Measurements from ENCODE around the gene SLC25A22.

The SLC25A22 gene

DNA sequence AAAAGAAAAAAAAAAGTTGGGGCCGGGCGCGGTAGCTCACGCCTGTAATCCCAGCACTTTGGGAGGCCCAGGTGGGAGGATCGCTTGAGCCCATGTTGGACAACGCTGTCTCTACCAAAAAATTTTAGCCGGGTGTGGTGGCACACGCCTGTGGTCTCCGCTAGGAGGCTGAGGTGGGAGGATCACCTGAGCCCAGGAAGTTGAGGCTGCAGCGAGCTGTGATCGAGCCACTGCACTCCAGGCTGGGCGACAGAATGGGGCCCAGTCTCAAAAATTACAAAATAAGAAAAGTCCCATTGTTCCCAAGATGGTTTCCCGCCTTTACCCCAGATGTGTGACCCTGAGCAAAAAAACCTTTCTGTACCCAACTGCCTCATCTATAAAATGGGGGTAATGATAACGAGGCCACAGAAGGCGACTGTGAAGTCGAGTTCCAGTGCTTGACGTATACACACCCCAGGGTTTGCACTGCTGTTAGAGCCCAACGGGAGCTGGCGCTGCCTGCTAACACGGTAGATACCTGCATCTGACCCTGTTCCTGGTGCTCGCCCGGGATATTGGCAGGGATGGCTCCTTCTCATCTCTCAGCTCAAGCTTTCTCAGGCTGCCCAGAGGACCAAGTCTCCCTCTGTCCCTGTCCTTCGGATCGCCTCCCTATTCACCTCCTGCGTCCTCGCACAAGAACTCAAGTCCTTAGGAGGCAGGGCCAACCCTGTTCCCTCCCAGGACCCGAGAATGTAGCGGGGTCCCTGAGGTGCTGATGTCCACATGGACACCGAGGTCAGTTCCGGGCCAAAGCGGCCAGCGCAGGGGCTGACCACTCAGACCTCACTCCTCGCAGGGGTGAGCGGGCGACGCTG, 10.6 kb upstream of the SLC25A22 start:
- DNase-seq (ENCODE audit: insufficient read length, low spot score): no peak
- FAIRE-seq: peak; percentile 71

DNA sequence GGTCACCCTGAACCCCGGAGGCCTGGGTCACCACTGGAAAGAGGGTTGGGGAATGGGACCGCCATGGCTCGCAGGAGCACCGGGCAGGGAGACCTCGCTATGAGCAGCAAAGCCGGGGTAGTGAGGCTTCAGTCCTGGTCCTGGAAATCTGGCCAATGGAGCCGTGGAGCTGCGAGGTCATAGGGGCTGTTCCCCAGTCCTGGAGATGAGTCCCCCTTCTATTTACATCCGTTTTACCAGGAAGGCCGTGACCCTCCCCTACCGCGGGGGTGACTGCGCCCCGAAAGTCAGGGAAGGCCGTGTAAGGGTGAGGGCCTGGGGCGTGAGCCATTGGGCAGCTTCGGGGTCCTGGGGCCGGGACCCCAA, 6.5 kb upstream of the SLC25A22 start:
- DNase-seq (ENCODE audit: insufficient read length, low spot score) (no peak), FAIRE-seq (no peak)

DNA sequence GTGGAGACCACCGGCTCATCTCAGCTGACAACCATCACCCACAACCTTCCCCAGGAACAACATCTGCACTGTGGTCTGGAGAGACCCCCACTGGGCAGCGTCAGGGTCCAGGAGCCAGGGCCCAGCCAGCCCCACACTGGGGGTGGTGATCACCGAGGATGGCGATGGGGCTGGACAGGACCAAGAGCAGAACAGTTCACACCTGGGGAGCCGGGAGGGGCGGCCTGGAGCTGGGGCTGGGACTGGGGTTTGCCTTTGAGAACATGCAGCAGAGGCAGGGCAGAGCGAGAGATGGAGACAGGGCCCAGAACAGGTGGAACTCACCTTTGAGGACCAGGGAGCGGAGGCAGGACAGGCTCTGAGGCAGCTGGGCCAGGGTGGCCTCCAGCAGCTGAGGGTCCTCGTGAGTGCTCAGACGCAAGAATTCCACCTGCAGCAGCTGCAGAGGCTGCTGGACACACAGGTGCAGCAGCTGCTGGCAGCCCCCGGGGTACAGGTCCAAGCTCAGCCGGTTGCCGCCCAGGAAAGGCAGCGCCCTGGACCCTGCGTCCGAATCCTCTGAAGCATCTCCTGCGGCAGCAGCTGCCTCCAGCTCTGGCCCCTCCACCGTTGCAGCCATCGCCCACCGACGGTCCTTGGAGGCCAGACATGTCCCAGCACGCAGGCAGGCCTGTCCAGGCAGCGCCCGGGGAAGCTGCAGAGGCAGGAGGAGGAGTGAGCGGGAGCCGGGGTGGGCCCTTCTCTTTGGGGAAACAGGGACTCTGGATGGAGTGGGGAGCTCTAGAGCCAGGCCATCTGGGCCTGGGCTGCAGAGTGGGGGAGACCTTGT, 5.9 kb upstream of the SLC25A22 start:
- DNase-seq (ENCODE audit: insufficient read length, low spot score) (no peak), FAIRE-seq (no peak)

DNA sequence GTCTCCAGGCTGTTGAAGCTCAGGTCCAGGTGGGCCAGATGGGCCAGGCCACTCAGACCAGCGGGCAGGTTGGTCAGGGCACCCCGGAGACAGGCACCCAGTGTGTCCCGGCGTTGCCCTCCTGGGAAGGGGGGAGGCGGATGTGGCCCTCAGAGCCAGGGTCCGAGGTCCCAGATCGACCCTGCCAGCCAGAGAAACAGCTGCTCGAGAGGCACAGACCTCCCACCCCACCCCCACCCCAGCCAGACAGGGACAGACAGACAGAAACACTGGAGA, 5.3 kb upstream of the SLC25A22 start:
- no peak for FAIRE-seq
- DNase-seq (ENCODE audit: insufficient read length, low spot score): no peak

DNA sequence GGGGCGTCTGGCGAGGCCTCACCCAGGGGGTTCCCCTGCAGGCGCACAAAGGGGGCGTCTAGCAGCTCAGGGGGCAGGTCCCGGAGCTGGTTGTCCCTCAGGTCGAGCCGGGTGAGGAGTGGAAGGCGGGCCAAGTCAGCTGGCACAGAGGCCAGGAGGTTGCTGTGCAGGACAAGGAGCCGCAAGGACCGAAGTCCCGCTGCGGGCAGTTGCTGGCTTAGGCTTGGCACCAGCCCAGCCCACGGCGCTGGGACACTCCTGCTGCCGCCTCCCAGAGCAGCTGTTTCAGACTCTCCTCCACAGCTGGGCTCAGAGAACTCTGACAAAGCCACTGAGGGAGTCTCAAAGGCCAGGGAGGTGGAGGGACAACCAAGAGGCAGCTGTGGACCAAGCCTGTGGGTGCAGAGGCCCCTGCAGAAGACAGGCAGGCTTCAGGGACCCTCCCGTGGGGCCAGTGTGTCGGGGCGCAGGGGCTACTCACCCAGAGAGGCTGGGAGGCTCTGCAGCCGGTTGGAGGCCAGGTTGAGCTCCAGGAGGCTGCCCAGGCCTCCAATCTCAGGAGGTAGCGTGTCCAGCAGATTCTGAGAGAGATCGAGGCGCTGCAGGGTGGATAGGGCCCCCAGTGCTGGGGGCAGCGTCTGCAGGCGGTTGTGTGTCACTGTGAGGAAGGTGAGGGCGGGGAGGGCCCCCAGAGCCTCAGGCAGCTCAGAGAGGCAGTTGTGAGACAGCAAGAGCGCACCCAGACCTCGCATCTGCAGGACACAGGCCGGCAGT, 4.8 kb upstream of the SLC25A22 start:
- DNase-seq (ENCODE audit: insufficient read length, low spot score): no peak
- no peak for FAIRE-seq

DNA sequence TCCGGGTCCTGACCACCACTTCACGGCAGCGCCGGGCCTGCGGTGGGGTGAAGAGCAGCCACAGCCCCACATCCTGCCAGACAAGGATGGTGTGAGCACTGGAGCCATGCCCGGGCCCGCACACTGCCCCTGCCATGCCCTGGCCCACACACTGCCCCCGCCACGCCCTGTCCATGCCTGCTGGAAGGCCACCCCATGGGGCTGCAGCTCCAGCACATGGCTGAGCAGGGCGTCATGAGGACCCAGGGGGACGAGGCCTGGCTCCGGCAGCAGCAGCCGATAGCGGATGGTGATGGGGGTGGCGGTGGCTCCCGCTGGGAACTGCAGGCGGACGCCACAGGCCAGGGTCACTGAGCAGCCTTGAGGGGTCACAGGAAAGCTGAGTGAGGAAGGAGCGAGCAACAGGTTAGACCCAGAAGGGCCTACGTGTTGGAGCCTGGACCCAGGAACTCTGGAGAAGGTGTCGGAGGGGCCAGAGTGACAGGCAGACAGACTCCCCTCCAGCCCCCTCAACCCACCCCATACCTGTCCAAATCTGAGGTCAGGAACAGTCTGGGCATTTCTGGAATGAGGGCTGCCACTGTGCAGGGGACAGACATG, 4.0 kb upstream of the SLC25A22 start:
- DNase-seq (ENCODE audit: insufficient read length, low spot score) (no peak), FAIRE-seq (no peak)

DNA sequence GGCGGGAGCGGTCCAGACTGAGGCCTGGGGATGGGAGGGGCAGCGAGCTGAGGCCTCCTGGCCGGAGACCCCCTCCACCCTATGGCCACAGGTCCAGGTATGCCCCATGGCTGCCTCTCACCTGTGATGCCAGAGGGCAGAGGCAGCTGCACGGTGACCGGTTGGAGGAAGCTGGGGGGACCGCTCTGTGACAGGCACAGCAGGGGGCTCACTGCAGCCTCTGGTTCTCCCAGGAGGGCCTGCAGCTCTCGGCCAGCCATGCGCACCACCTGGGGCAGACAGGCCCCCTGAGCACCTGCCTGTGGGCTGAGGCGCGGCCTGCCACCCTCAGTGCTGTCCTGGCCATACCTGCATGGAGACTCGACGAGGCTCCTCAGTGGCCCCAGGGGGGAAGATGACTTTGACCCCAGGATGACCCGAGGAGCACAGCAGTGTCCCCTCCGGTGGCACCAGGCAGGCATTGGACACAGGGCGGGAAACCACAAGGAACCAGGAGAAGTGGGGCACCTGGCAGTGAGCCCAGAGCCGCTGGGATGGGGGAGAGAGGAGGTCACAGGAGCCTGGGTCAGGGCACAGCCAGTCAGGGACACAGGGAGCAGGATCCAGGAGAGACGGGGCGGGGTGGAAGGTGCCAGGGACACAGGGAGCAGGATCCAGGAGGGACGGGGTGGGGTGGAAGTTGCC, 3.2 kb upstream of the SLC25A22 start:
- FAIRE-seq (no peak), DNase-seq (ENCODE audit: insufficient read length, low spot score) (no peak)

DNA sequence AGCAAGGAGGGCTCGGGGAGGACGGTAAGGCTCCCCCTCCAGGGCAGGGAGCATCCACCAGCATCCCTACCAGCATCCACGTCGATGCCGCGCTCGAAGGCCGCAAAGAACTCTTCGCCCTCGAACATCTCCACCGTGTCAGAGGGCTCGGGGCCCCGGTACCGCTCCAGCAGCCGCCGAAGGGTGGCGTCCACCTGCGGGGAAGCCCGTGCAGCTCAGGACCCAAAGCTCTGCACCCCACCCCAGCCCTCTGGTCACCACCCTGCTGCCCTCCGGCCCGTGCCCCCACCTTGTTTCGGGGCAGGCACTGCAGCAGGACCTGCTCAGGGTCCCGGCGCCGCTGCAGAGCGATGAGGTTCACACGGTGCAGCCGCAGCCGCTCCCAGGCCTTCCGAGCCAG, 2.4 kb upstream of the SLC25A22 start:
- DNase-seq (ENCODE audit: insufficient read length, low spot score) (no peak), FAIRE-seq (no peak)

DNA sequence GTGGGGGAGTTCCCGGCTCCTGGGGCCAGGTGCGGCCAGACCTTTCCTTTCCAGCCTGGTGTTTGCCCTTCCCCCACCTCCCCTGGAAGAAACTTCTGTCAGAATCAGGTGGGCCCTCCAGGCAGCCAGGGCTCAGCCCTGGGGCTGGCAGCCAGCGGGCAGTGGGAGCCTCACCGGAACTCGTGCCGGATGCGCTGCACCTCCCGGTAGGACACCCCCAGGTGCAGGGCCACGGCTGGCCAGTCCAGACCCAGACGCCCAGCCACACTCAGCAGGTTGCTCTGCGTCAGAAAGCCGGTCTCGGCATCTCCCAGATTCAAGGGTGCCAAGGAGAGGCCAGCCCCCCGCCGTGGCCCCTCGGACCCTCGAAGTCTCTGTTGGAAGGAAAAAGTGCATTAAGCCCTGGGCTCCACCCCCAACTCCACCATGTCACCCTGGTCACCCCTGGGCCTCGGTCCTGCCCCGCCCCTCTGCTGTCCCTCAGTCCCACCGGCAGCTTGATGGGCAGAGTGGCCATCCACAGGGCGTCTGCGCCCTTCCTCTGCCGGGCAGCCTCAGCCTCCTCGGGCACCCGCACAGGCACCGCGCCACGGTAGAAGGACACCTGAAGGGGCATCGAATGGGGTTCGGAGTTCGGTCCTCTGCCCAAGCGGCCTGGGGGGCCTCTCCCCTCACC, 1.7 kb upstream of the SLC25A22 start:
- FAIRE-seq (no peak), DNase-seq (ENCODE audit: insufficient read length, low spot score) (no peak)

DNA sequence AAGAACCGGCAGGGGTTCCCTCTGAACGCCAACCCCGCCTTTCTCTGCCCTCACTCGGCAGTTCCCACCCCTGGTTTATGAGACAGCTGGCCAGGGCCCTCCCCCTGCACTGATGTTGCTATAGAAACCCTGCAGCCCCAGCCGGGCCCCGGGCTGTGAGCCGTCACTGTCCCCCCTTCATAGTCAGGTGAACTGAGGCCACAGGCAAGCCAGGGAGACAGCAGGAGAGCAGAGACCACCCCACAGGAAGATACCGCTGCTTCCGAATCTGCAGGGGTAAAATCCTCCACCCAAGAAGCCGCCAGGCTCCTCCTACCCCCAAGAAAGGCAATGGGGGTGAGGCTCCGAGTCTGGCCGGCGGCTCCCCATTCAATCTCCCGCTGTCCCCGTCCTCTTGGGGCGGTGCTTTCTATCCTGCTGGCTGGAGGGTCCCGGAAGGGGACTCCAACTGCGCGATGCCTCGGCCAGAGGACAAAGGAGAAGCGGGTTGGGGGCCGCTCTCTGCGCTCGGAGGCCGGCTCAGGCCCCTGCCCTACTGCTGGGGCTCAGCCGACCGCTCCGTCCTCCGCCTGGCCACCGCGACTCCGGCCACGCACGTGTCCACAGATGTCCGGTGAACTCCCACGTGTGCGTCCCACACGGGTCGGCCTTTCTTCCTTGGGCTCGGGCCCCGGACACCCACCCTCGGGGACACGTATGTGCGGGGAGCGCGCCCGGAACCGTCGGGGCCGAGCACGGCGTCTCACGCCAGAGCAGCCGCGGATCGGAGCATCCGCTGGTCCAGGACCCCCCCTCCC, 587 bp downstream of the SLC25A22 start:
- DNase-seq (ENCODE audit: insufficient read length, low spot score) (peak; percentile 91), FAIRE-seq (peak; percentile 94)

DNA sequence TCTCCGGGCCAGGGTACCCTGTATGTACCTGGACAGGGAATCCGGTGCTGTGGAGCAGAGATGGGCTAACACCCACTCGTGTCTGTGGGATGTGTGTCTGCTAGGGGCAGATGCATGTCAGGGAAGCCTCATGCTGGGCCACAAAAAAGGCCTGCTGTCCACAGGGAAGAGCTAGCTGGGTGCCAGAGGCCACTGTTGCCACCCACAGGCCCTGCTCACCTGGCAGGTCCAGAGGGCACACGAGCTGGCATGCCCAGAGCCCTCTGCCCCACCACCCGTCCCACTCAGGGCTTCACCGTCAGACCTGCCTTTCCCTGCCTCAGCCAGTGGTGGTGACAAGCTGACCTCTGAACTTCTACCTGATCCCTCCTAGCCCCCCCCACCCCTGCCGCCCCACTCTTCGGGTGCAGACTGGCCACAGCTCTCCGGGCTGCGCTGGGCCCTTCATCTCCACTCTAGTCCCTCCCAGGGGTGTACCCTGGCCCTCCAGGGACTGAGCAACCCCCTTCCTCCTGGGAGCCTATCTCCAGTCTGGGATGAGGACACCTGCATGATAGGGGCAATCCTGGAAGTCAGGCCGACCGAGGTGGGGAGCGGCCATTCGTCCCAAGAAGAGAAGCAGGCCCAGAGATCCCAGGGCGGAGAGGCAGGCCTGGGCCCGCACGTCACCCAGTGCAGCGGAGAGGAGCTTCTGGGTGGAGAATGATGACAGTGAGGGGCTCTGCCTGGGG, 1.4 kb downstream of the SLC25A22 start:
- DNase-seq (ENCODE audit: insufficient read length, low spot score) (no peak), FAIRE-seq (peak; percentile 28)

DNA sequence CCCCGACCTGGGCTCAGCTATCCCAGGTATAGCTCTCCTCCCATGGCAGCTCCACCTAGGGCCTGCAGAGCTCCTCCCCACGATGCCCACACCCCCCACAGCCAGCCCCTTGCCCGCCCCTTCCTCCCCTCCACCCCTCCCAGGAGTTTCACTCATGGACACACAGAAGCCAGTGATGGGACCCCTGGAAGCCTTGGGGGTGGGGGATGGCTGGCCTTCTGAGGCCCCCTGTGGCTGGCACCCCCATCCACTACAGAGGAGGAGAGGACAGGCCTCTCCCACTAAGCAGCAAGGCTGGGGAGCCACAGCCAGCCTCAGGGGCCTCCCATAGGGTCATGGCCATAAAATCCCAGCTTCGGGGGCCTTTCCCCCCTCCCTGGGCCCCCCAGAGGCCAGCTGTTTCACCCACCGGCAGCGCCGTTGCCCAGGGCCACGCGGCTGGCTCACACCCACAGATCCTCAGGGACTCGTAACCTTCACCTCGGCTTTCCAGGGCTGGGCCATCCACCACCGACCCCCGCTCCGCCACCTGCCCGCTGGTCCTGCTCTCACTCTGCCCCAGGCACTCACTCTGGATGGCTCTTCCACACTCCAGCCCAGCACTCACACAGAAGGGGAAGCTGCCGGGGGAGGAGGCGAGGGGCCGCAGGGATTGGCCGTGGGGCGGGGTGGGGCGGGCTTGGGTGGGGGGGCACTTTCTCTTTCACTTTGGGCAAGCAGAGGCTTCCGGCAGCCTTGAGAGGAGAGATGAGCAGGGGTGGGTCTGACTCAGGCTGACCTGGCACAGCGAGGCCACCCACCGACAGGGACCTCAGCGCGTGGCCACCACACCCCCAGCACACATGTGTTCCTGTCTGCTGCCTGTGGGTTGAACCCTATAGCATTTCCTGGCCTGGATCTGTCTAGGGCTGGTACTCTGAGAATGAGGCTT, 2.2 kb downstream of the SLC25A22 start:
- FAIRE-seq (peak; percentile 67), DNase-seq (ENCODE audit: insufficient read length, low spot score) (peak; percentile 99)

DNA sequence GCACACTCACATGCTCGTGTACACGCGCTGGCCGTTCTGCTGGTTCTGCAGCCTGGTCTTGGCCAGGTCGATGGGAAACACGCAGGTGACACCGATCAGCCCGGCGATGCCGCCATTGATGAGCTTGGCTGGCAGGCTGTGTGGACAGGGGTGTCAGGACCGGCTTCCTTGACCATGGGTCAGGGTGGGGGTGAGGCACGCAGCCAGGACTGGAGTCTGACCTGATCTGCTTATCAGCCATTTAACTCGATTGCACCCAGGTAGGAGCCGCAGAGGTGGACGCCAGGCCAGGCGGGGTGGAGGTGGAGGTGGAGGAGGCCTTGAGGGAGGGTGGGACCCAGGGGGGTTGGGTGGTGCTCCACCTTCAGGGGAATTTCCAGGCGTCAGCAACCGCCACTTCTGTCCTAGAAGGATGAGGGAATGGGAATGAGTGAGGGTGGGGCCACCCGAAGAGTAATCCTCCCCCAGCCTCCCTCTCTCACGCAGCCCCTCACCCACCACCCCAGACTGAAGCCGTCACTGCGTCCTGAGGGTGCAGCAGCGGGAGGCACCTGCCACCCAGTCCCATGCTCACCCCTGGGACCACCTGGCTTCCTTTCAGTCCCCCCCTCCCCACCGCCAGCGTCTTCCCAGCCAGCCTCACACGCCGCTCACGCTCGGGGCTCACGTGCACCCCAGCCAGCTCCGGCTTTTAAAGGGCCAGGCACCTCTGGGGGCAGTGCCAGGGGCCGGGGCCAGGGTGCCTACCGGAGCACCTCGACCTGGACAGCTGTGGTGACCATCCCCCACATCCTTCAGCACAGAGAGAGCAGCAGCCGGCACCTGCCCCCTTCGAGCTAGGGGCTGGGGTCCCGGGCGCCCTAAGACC, 3.1 kb downstream of the SLC25A22 start:
- no peak for DNase-seq (ENCODE audit: insufficient read length, low spot score)
- no peak for FAIRE-seq

DNA sequence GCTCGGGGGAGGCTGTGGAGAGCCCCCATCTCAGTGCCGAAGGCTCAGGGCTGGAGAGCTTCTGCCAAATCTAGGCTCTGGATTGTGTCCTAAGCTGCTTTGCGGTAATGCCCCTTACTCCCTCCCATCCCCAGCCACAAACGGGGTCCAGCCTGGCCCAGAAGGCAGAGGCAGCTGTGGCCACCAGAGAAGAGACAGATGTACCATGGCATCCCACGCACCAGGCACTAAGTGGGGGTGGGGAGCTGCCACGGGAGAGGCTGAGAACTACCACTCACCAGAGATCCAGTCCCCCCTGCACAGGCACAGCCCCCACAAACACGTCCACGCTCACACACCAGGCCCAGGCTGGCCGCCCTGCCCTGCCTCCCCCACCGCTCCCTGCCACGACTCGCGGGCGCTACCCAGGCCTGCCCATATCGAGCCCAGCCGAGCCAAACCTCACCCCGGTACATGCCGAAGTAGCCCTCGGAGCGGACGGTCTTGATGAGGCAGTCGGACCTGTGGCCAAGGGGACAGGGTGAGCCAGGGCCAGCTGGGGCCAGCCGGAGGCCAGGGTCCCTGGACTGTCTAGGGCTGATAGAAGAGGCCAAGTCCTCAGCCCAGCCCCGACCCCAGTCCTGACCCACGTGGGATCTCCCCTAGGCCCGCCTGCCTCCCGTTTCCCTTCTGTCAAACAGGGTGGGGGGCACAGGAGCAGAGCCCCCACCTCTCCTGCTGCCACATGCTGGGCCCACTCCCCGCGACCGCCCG, 3.9 kb downstream of the SLC25A22 start:
- DNase-seq (ENCODE audit: insufficient read length, low spot score) (no peak), FAIRE-seq (no peak)

DNA sequence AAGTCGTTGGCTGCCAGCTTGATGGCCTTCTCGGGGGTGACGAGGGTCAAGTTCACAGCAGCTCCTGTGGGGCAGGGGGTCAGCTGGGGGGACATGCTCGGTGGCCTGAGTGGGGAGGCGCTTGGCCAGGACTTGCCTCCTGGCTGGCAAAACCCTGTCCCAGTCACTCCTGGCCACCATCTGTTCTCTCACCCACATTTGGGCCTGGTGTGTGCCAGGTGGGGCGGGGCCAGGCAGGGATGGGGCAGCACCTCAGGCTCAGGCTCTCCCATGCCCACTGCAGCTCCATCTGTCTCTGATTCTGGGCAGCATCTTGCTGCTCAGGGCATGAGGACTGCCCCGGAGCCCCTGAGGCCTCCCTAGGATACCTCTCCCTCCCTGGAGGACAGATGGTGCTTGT, 4.5 kb downstream of the SLC25A22 start:
- FAIRE-seq (no peak), DNase-seq (ENCODE audit: insufficient read length, low spot score) (no peak)

DNA sequence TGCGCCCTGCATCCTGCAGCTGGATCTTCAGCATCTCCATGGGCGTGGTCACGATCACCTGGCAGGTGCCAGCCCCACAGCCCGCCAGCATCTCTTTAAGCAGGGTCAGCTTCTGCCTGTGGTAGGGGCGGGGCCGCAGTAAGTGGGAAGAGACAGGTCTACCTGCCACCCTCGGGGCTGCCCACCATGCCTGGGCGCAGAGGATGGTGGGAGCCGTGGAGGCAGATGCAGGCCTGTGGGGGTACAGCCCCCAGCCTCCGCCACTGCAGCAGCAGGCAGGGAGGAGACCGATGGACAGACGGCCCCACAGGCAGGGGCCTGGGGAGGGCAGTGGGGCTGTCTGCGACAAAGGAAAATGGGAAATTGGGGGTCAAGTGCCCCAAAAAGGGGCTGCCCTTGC, 5.2 kb downstream of the SLC25A22 start:
- no peak for DNase-seq (ENCODE audit: insufficient read length, low spot score)
- FAIRE-seq: no peak
